22Rv1 (cell line): ENCODE measurements around the gene APOA5.

ENCODE experiments used
- CTCF ChIP-seq: fragments of 450-650 bp; IDR thresholded peaks from 2 replicates; pipeline ENCODE4 v1.5.1; 2017; ENCODE audit warnings: mild to moderate bottlenecking
- ZFX ChIP-seq: fragments of 450-650 bp; IDR thresholded peaks from 2 replicates; pipeline ENCODE4 v1.6.1; 2017; ENCODE audit warnings: antibody characterized with exemption, borderline replicate concordance

- TF ChIP-seq CTCF (no peak), ZFX (no peak)
Observed at GRCh38 chr11:116796548-116796947, 4.9 kb upstream of the APOA5 start.
